CD1c-positive myeloid dendritic cell (primary cell): ENCODE data around the gene LSAMP.

Experiments
- DNase-seq: peaks from one replicate; pipeline ENCODE4 v3.0.0-alpha.2; 2016; ENCODE audit errors: extremely low spot score

LSAMP gene

GRCh38 chr3:116053017-116053416, 392.3 kb downstream of the LSAMP start:
- no peak for DNase-seq

- no peak for DNase-seq
These were observed 392.7 kb downstream of the LSAMP start for GRCh38 chr3:116052602-116053001.

GRCh38 chr3:116051586-116051985, 393.7 kb downstream of the LSAMP start:
- no peak for DNase-seq

- DNase-seq = no peak
These were observed 394.2 kb downstream of the LSAMP start for GRCh38 chr3:116051040-116051439.

- no peak for DNase-seq
These were observed 394.9 kb downstream of the LSAMP start for GRCh38 chr3:116050311-116050915.

- no peak for DNase-seq
These were observed 396.3 kb downstream of the LSAMP start for GRCh38 chr3:116048991-116049390.

GRCh38 chr3:116046350-116046749, 398.9 kb downstream of the LSAMP start:
- DNase-seq = no peak

GRCh38 chr3:116045314-116045713, 400.0 kb downstream of the LSAMP start:
- no peak for DNase-seq

GRCh38 chr3:116040152-116040551, 405.1 kb downstream of the LSAMP start:
- no peak for DNase-seq

GRCh38 chr3:116039651-116039985, 405.7 kb downstream of the LSAMP start:
- DNase-seq = no peak

- DNase-seq = peak; percentile 15
These were observed 406.2 kb downstream of the LSAMP start for GRCh38 chr3:116038968-116039650.

GRCh38 chr3:116037954-116038911, 407.1 kb downstream of the LSAMP start:
- DNase-seq = peak; percentile 59

GRCh38 chr3:116035429-116035828, 409.9 kb downstream of the LSAMP start:
- no peak for DNase-seq

GRCh38 chr3:116034794-116035193, 410.5 kb downstream of the LSAMP start:
- DNase-seq = no peak

- no peak for DNase-seq
These were observed 411.2 kb downstream of the LSAMP start for GRCh38 chr3:116034086-116034485.

- no peak for DNase-seq
These were observed 411.8 kb downstream of the LSAMP start for GRCh38 chr3:116033516-116033915.

- DNase-seq = no peak
These were observed 413.1 kb downstream of the LSAMP start for GRCh38 chr3:116032176-116032575.

- no peak for DNase-seq
These were observed 415.0 kb downstream of the LSAMP start for GRCh38 chr3:116030131-116030850.

GRCh38 chr3:116029266-116029665, 416.0 kb downstream of the LSAMP start:
- DNase-seq = no peak

- no peak for DNase-seq
These were observed 417.1 kb downstream of the LSAMP start for GRCh38 chr3:116028157-116028556.

GRCh38 chr3:116020989-116021388, 424.3 kb downstream of the LSAMP start:
- DNase-seq = no peak

- peak; percentile 43 for DNase-seq
These were observed 424.8 kb downstream of the LSAMP start for GRCh38 chr3:116020495-116020894.
